Hepatocyte (in vitro differentiated cells): Measurements from ENCODE around the gene CTDNEP1. TPM values are rescaled to one million over a fixed set of nuclear protein-coding genes. Genes with fewer than 3 reads are reported as not detected.

Experiments used
- DNase-seq: peaks from one replicate; pipeline ENCODE4 v3.0.0-alpha.2; 2016; ENCODE audit warnings: low spot score
- H2AFZ ChIP-seq: fragments of 200-600 bp; sonication (generic); 2 replicates; pipeline ENCODE4 v1.6.0; 2016; ENCODE audit warnings: antibody characterized with exemption, mild to moderate bottlenecking
- H3K27ac ChIP-seq: fragments of 200-600 bp; sonication (generic); 2 replicates; pipeline ENCODE4 v1.5.1; 2016; ENCODE audit warnings: mild to moderate bottlenecking
- H3K27me3 ChIP-seq: fragments of 200-600 bp; sonication (generic); 2 replicates; pipeline ENCODE4 v1.6.1; 2016
- H3K36me3 ChIP-seq: fragments of 200-600 bp; sonication (generic); replicated peaks from 2 replicates; pipeline ENCODE4 v1.5.1; 2016; ENCODE audit warnings: low read depth; ENCODE audit not compliant: insufficient read depth
- H3K4me1 ChIP-seq: fragments of 200-600 bp; sonication (generic); 2 replicates; pipeline ENCODE4 v1.5.1; 2016; ENCODE audit warnings: mild to moderate bottlenecking, moderate library complexity; ENCODE audit not compliant: insufficient read depth
- H3K4me2 ChIP-seq: fragments of 200-600 bp; sonication (generic); 2 replicates; pipeline ENCODE4 v1.6.0; 2016
- H3K4me3 ChIP-seq: fragments of 200-600 bp; sonication (generic); 2 replicates; pipeline ENCODE4 v1.5.1; 2016; ENCODE audit warnings: mild to moderate bottlenecking
- H3K79me2 ChIP-seq: fragments of 200-600 bp; sonication (generic); 2 replicates; pipeline ENCODE4 v1.6.0; 2017; ENCODE audit warnings: mild to moderate bottlenecking
- H3K9me2 ChIP-seq: fragments of 200-600 bp; sonication (generic); replicated peaks from 2 replicates; pipeline ENCODE4 v1.6.0; 2017; ENCODE audit warnings: mild to moderate bottlenecking; ENCODE audit not compliant: insufficient read depth
- H3K9me3 ChIP-seq: fragments of 200-600 bp; sonication (generic); 2 replicates; pipeline ENCODE4 v1.5.1; 2016; ENCODE audit warnings: low read depth, mild to moderate bottlenecking
- H4K20me1 ChIP-seq: fragments of 200-600 bp; sonication (generic); 2 replicates; pipeline ENCODE4 v1.6.0; 2016; ENCODE audit warnings: mild to moderate bottlenecking; ENCODE audit not compliant: insufficient read depth, poor library complexity, severe bottlenecking
- CTCF ChIP-seq: fragments of 200-600 bp; sonication (generic); IDR thresholded peaks from 2 replicates; pipeline ENCODE4 v1.5.1; 2016; ENCODE audit warnings: antibody characterized with exemption, mild to moderate bottlenecking; ENCODE audit not compliant: poor library complexity
- EZH2 ChIP-seq: fragments of 200-600 bp; sonication (generic); IDR thresholded peaks from 2 replicates; pipeline ENCODE4 v1.6.1; 2016; ENCODE audit warnings: antibody characterized with exemption, mild to moderate bottlenecking, borderline replicate concordance
- EZH2phosphoT487 ChIP-seq: fragments of 200-600 bp; sonication (generic); IDR thresholded peaks from one replicate; pipeline ENCODE4 v1.6.1; 2018; ENCODE audit warnings: antibody characterized with exemption, mild to moderate bottlenecking, low read depth, moderate library complexity; ENCODE audit not compliant: unreplicated experiment, severe bottlenecking
- WGBS: methylation state at CpG from one replicate; pipeline ENCODE4 v1.1.6; 2016; ENCODE audit warnings: low lambda C conversion rate; ENCODE audit errors: missing lambda C conversion rate; 5-methylcytosine and 5-hydroxymethylcytosine counted together
- polyA plus RNA-seq: library from polyadenylated mRNA; unstranded; fragments of >200 nt; fragmentation: Nextera tagmentation; extraction: Ambion mirVana; gene quantifications from 2 replicates; pipeline ENCODE4 v1.2.1, GENCODE V29; 2016
- total RNA-seq: library from RNA; depleted of rRNA; stranded (reverse); fragments of >200 nt; gene quantifications from 2 replicates; pipeline ENCODE4 v1.2.3, GENCODE V29; 2014

CTDNEP1 gene
- total and polyA plus RNA-seq, 2 experiments from 2014 or later, result 44.6 to 86.9 TPM

- TF ChIP-seq EZH2phosphoT487 (no peak), EZH2 (no peak), CTCF (no peak)
- Histone ChIP-seq H3K4me3 (no peak overlapping the region), H3K4me1 (peaks cover 19% of the 10 kb centered on the region), H3K79me2 (no peaks in the 10 kb centered on the region), H3K9me3 (no peaks in the 10 kb centered on the region), H3K27me3 (no peaks in the 10 kb centered on the region), H2AFZ (no peak overlapping the region), H3K36me3 (no peaks in the 10 kb centered on the region), H3K27ac (no peak overlapping the region), H4K20me1 (no peaks in the 10 kb centered on the region), H3K9me2 (no peaks in the 10 kb centered on the region), H3K4me2 (no peak overlapping the region)
- 97% methylated on average over 7 of the region's 18 CpGs for WGBS
- DNase-seq, result no peak
Measured at GRCh38 chr17:7289256-7290032, 37.9 kb upstream of the CTDNEP1 start.

- no peaks in the 10 kb centered on the region for H3K36me3 ChIP-seq
- 98% methylated on average over 11 of the region's 12 CpGs for WGBS
- H3K27me3 ChIP-seq, result peaks cover 4% of the 10 kb centered on the region
- H4K20me1 ChIP-seq, result no peaks in the 10 kb centered on the region
- H3K4me3 ChIP-seq, result no peak overlapping the region
- no peaks in the 10 kb centered on the region for H3K9me2 ChIP-seq
- TF ChIP-seq EZH2, result no peak
- no peak for TF ChIP-seq EZH2phosphoT487
- TF ChIP-seq CTCF, result no peak
- H3K79me2 ChIP-seq, result no peaks in the 10 kb centered on the region
- H3K9me3 ChIP-seq, result no peaks in the 10 kb centered on the region
- H2AFZ ChIP-seq, result no peak overlapping the region
- no peak overlapping the region for H3K4me2 ChIP-seq
- peaks cover 13% of the 10 kb centered on the region for H3K4me1 ChIP-seq
- no peak for DNase-seq
- no peak overlapping the region for H3K27ac ChIP-seq
Measured at GRCh38 chr17:7285679-7286078, 34.1 kb upstream of the CTDNEP1 start.

- no peak for DNase-seq
- no peaks in the 10 kb centered on the region for H3K79me2 ChIP-seq
- 96% methylated on average over 16 of the region's 16 CpGs for WGBS
- H3K36me3 ChIP-seq, result no peaks in the 10 kb centered on the region
- H3K4me1 ChIP-seq, result peaks cover 13% of the 10 kb centered on the region
- H3K27ac ChIP-seq, result no peak overlapping the region
- no peaks in the 10 kb centered on the region for H3K9me3 ChIP-seq
- no peaks in the 10 kb centered on the region for H4K20me1 ChIP-seq
- H3K9me2 ChIP-seq, result no peaks in the 10 kb centered on the region
- H3K4me3 ChIP-seq, result no peak overlapping the region
- TF ChIP-seq EZH2 (no peak), EZH2phosphoT487 (no peak), CTCF (no peak)
- H2AFZ ChIP-seq, result no peak overlapping the region
- H3K27me3 ChIP-seq, result peaks cover 4% of the 10 kb centered on the region
- no peak overlapping the region for H3K4me2 ChIP-seq
Measured at GRCh38 chr17:7284911-7285310, 33.4 kb upstream of the CTDNEP1 start.
